MM.1S (cell line): ENCODE measurements around the gene SH3BP4.

ENCODE experiments used
- DNase-seq: peaks from one replicate; pipeline ENCODE4 v3.0.0-alpha.2; 2015
- H2AFZ ChIP-seq: fragments of 300-600 bp; sonication (generic); 2 replicates; pipeline ENCODE4 v1.6.0; 2016; ENCODE audit warnings: antibody characterized with exemption, low read length
- H3F3A ChIP-seq: fragments of 300-600 bp; sonication (generic); 2 replicates; pipeline ENCODE4 v1.6.1; 2016; ENCODE audit warnings: mild to moderate bottlenecking, antibody characterized with exemption, low read length, moderate library complexity, mixed read lengths; ENCODE audit not compliant: insufficient read depth
- H3K27ac ChIP-seq: fragments of 300-600 bp; sonication (generic); 2 replicates; pipeline ENCODE4 v1.5.1; 2016; ENCODE audit warnings: mild to moderate bottlenecking, low read length
- H3K27me3 ChIP-seq: fragments of 300-600 bp; sonication (generic); replicated peaks from 2 replicates; pipeline ENCODE4 v1.6.0; 2016; ENCODE audit warnings: low read length; ENCODE audit not compliant: insufficient read depth
- H3K36me3 ChIP-seq: fragments of 300-600 bp; sonication (generic); replicated peaks from 2 replicates; pipeline ENCODE4 v1.6.1; 2016; ENCODE audit warnings: mild to moderate bottlenecking, low read length, mixed read lengths; ENCODE audit not compliant: insufficient read depth
- H3K4me1 ChIP-seq: fragments of 300-600 bp; sonication (generic); 2 replicates; pipeline ENCODE4 v1.6.1; 2016; ENCODE audit warnings: low read length, mixed read lengths
- H3K4me2 ChIP-seq: fragments of 300-600 bp; sonication (generic); 2 replicates; pipeline ENCODE4 v1.6.0; 2016; ENCODE audit warnings: low read depth, low read length
- H3K4me3 ChIP-seq: fragments of 300-600 bp; sonication (generic); 2 replicates; pipeline ENCODE4 v1.5.1; 2016; ENCODE audit warnings: low read length, mixed read lengths
- H3K79me2 ChIP-seq: fragments of 300-600 bp; sonication (generic); 2 replicates; pipeline ENCODE4 v1.6.1; 2016; ENCODE audit warnings: mixed run types, low read length, mixed read lengths
- H3K9ac ChIP-seq: fragments of 300-600 bp; sonication (generic); 2 replicates; pipeline ENCODE4 v1.6.1; 2016; ENCODE audit warnings: low read length, mixed read lengths
- H3K9me2 ChIP-seq: fragments of 300-600 bp; sonication (generic); replicated peaks from 2 replicates; pipeline ENCODE4 v1.6.1; 2016; ENCODE audit warnings: mild to moderate bottlenecking, low read length, mixed read lengths; ENCODE audit not compliant: insufficient read depth
- H3K9me3 ChIP-seq: fragments of 300-600 bp; sonication (generic); replicated peaks from 2 replicates; pipeline ENCODE4 v1.6.1; 2016; ENCODE audit warnings: mild to moderate bottlenecking, low read length, mixed read lengths; ENCODE audit not compliant: insufficient read depth
- H4K20me1 ChIP-seq: fragments of 300-600 bp; sonication (generic); 2 replicates; pipeline ENCODE4 v1.6.1; 2016; ENCODE audit warnings: mild to moderate bottlenecking, low read length, moderate library complexity, mixed read lengths; ENCODE audit not compliant: insufficient read depth
- EZH2 ChIP-seq: fragments of 300-600 bp; sonication (generic); optimal IDR thresholded peaks from 2 replicates; pipeline ENCODE3; 2017; ENCODE audit warnings: low read depth, mild to moderate bottlenecking, antibody characterized with exemption, low read length, mixed read lengths
- EZH2phosphoT487 ChIP-seq: fragments of 300-600 bp; sonication (generic); IDR thresholded peaks from 2 replicates; pipeline ENCODE4 v1.6.1; 2018; ENCODE audit warnings: antibody characterized with exemption, low read length
- TF ChIP-seq, protein P1 (sequence below): fragments of 300-600 bp; sonication (generic); IDR thresholded peaks from 2 replicates; pipeline ENCODE4 v1.5.1; 2016; ENCODE audit warnings: antibody characterized with exemption, low read length, mixed read lengths

SH3BP4 gene

DNA sequence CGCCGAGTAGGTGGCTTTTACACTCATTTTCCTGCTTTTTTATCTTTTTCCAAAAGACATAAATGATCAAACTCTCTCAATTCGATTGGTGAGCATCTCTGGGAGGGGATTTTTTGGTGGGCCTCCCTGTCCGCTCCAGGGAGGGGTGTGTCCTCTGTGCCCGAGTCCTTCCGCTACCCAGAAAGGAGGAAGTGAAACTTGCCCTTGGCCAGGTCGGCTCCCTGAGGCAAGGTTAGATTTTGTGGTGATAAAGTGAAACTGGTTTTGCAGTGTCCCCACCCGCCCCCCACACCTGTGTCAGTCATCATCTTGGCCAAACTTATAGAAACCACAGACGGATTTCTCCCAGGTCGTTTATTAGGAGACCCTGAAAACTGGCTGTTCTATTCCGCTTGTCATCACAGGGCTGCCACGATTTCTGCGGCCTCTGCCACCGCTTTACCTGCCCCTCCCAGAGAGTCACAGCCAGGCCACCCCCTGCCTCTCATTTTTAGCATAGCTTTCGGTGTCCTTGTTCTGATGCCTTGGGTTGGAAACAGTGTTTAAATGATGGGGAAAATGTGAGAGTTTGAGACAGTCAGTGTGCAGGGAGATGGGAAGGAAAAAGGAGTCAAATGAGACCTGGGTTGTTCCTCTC is 93.6 kb downstream of the SH3BP4 start:
- H3K9me3 ChIP-seq = no peaks in the 10 kb centered on the region
- H4K20me1 ChIP-seq = no peaks in the 10 kb centered on the region
- H3F3A ChIP-seq = 0 out of 2 replicates have a peak, but pooled peaks cover 6% of the 10 kb centered on the region
- H3K9me2 ChIP-seq = no peaks in the 10 kb centered on the region
- H3K36me3 ChIP-seq = no peaks in the 10 kb centered on the region
- no peak overlapping the region for H3K9ac ChIP-seq
- TF ChIP-seq EZH2 = no peak
- TF ChIP-seq, protein P1, sequence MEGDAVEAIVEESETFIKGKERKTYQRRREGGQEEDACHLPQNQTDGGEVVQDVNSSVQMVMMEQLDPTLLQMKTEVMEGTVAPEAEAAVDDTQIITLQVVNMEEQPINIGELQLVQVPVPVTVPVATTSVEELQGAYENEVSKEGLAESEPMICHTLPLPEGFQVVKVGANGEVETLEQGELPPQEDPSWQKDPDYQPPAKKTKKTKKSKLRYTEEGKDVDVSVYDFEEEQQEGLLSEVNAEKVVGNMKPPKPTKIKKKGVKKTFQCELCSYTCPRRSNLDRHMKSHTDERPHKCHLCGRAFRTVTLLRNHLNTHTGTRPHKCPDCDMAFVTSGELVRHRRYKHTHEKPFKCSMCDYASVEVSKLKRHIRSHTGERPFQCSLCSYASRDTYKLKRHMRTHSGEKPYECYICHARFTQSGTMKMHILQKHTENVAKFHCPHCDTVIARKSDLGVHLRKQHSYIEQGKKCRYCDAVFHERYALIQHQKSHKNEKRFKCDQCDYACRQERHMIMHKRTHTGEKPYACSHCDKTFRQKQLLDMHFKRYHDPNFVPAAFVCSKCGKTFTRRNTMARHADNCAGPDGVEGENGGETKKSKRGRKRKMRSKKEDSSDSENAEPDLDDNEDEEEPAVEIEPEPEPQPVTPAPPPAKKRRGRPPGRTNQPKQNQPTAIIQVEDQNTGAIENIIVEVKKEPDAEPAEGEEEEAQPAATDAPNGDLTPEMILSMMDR = no peak
- no peak for TF ChIP-seq EZH2phosphoT487
- peak; percentile 90 for DNase-seq
- peak overlapping the region; percentile 37; the same call in 1 of the 2 replicates for H3K4me3 ChIP-seq
- peak overlapping the region; percentile 80 for H3K4me2 ChIP-seq
- no peaks in the 10 kb centered on the region for H3K27me3 ChIP-seq
- peaks cover 14% of the 10 kb centered on the region for H3K4me1 ChIP-seq
- H2AFZ ChIP-seq = 0 out of 2 replicates have a peak overlapping the region, but pooled peaks have one; percentile 6
- H3K27ac ChIP-seq = peak overlapping the region; percentile 37; the same call in 1 of the 2 replicates
- H3K79me2 ChIP-seq = no peaks in the 10 kb centered on the region

GRCh38 chr2:235045973-235046343 is 94.1 kb downstream of the SH3BP4 start:
- no peak overlapping the region for H3K9ac ChIP-seq
- no peaks in the 10 kb centered on the region for H4K20me1 ChIP-seq
- H3F3A ChIP-seq = 0 out of 2 replicates have a peak, but pooled peaks cover 6% of the 10 kb centered on the region
- no peak for DNase-seq
- H3K79me2 ChIP-seq = no peaks in the 10 kb centered on the region
- no peaks in the 10 kb centered on the region for H3K27me3 ChIP-seq
- H3K27ac ChIP-seq = peak overlapping the region; percentile 37; the same call in 1 of the 2 replicates
- no peaks in the 10 kb centered on the region for H3K36me3 ChIP-seq
- no peaks in the 10 kb centered on the region for H3K9me2 ChIP-seq
- no peak for TF ChIP-seq EZH2
- TF ChIP-seq EZH2phosphoT487 = no peak
- no peaks in the 10 kb centered on the region for H3K9me3 ChIP-seq
- H2AFZ ChIP-seq = no peak overlapping the region
- peak overlapping the region; percentile 80; the same call in 1 of the 2 replicates for H3K4me2 ChIP-seq
- no peak overlapping the region for H3K4me3 ChIP-seq
- H3K4me1 ChIP-seq = peaks cover 14% of the 10 kb centered on the region

- 0 out of 2 replicates have a peak, but pooled peaks cover 6% of the 10 kb centered on the region for H3F3A ChIP-seq
- H3K27me3 ChIP-seq = no peaks in the 10 kb centered on the region
- H3K79me2 ChIP-seq = no peaks in the 10 kb centered on the region
- no peaks in the 10 kb centered on the region for H3K9me3 ChIP-seq
- no peak overlapping the region for H2AFZ ChIP-seq
- no peak overlapping the region for H3K27ac ChIP-seq
- H4K20me1 ChIP-seq = no peaks in the 10 kb centered on the region
- no peak for DNase-seq
- TF ChIP-seq, protein P1 = no peak
- TF ChIP-seq EZH2 (no peak), EZH2phosphoT487 (no peak)
- no peak overlapping the region; the same call in 1 of the 2 replicates for H3K4me2 ChIP-seq
- H3K9me2 ChIP-seq = no peaks in the 10 kb centered on the region
- no peak overlapping the region for H3K9ac ChIP-seq
- H3K4me3 ChIP-seq = no peak overlapping the region
- H3K36me3 ChIP-seq = no peaks in the 10 kb centered on the region
- peaks cover 14% of the 10 kb centered on the region for H3K4me1 ChIP-seq
Measured at GRCh38 chr2:235046589-235046988, 94.8 kb downstream of the SH3BP4 start.
